Measurements from ENCODE around the gene TEAD1. TPM values are rescaled to one million over a fixed set of nuclear protein-coding genes. Genes with fewer than 3 reads are reported as not detected.

TEAD1 gene
- total and polyA plus RNA-seq, 2 donors (not counting 3 experiments of a cell fraction or from before 2014, with no cell fraction given) = 15.3 to 49.0 TPM

DNA sequence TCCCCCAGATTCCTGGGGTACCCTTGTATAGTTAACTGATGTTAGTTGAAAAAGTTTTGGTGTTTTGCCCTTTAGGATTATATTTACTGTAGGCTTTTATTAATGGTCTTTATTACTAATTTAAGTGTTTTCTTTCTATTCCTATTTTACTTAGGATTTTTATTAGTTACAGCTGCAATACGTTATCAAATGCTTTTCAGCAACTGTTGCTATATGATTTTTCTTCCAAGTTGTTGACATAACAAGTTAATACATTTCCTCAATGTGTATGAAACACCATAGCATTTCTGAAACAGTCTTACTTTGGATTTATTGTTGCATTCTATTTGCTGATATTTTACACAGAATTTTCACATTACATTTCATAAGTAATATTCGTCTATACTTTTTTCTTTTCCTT, 253.7 kb downstream of the TEAD1 start:
- TF ChIP-seq MYC (IDR thresholded peaks at IDR 0.05; ENCODE audit: low read depth, low read length) = no peak
- no peak for TF ChIP-seq FOS (IDR thresholded peaks at IDR 0.05; ENCODE audit: borderline replicate concordance, insufficient read depth, low read length)
- TF ChIP-seq EZH2 (IDR thresholded peaks at IDR 0.05; ENCODE audit: borderline replicate concordance, low read depth, low read length, severe bottlenecking) = no peak
- TF ChIP-seq GATA2 (IDR thresholded peaks at IDR 0.05; ENCODE audit: insufficient read depth, insufficient read length, low read depth, low read length) = no peak
- no peak for TF ChIP-seq POLR2A (IDR thresholded peaks at IDR 0.05; ENCODE audit: low read depth, low read length)
- no peak for TF ChIP-seq JUN (IDR thresholded peaks at IDR 0.05; ENCODE audit: borderline replicate concordance, insufficient read depth, insufficient read length, low read depth)
- TF ChIP-seq, protein P1, sequence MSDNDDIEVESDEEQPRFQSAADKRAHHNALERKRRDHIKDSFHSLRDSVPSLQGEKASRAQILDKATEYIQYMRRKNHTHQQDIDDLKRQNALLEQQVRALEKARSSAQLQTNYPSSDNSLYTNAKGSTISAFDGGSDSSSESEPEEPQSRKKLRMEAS (IDR thresholded peaks at IDR 0.05; ENCODE audit: insufficient read depth, insufficient read length) = no peak
- no peak for TF ChIP-seq POLR2AphosphoS5 (IDR thresholded peaks at IDR 0.05; ENCODE audit: insufficient read depth, low read depth, low read length)
- TF ChIP-seq, protein P2, sequence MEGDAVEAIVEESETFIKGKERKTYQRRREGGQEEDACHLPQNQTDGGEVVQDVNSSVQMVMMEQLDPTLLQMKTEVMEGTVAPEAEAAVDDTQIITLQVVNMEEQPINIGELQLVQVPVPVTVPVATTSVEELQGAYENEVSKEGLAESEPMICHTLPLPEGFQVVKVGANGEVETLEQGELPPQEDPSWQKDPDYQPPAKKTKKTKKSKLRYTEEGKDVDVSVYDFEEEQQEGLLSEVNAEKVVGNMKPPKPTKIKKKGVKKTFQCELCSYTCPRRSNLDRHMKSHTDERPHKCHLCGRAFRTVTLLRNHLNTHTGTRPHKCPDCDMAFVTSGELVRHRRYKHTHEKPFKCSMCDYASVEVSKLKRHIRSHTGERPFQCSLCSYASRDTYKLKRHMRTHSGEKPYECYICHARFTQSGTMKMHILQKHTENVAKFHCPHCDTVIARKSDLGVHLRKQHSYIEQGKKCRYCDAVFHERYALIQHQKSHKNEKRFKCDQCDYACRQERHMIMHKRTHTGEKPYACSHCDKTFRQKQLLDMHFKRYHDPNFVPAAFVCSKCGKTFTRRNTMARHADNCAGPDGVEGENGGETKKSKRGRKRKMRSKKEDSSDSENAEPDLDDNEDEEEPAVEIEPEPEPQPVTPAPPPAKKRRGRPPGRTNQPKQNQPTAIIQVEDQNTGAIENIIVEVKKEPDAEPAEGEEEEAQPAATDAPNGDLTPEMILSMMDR (IDR thresholded peaks at IDR 0.05; ENCODE audit: extremely low read depth in 1 of 2, insufficient read depth in 1 of 2, low read depth in 1 of 2, low read length in 2 of 2) = no peak
- H3K79me2 ChIP-seq (ENCODE audit: control insufficient read depth, insufficient read depth, low read length) = no peaks in the 10 kb centered on the region
- H3K4me1 ChIP-seq (ENCODE audit: control insufficient read depth, extremely low read depth, insufficient read depth, low read length) = no peaks in the 10 kb centered on the region
- no peak for FAIRE-seq
- H3K27me3 ChIP-seq (ENCODE audit: control insufficient read depth in 2 of 2, insufficient read depth in 2 of 2, low read length in 2 of 2) = no peaks in the 10 kb centered on the region
- H3K9me3 ChIP-seq (replicated peaks; ENCODE audit: control insufficient read depth, insufficient read depth, low read length) = no peaks in the 10 kb centered on the region
- CTCF ChIA-PET = no interaction called here
- dilution Hi-C loops (cut with MboI; ENCODE audit: extremely low pct_ligation_motif_present, low sequenced_read_pairs) (no loop called here), intact Hi-C loops (cut with micrococcal nuclease) (no loop called here)
- no peak overlapping the region for H3K4me2 ChIP-seq (ENCODE audit: insufficient read depth, low read length)
- H3K36me3 ChIP-seq (ENCODE audit: control insufficient read depth in 2 of 2, extremely low read depth in 1 of 2, insufficient read depth in 2 of 2, low read length in 2 of 2) = peaks cover 2 to 6% of the 10 kb centered on the region in 2 experiments
- H4K20me1 ChIP-seq (replicated peaks; ENCODE audit: control insufficient read depth, extremely low read depth, insufficient read depth, low read length) = no peaks in the 10 kb centered on the region
- no peak overlapping the region for H3K9ac ChIP-seq (replicated peaks; ENCODE audit: extremely low read depth, insufficient read depth, low read length)
- no peak overlapping the region for H2AFZ ChIP-seq (ENCODE audit: low read depth, low read length)
- no peak for DNase-seq (ENCODE audit: low read depth, low spot score)
- H3K27ac ChIP-seq (ENCODE audit: insufficient read depth, low read depth, low read length) = no peak overlapping the region
- no TSS peak for BruUV-seq (replicated peaks)
- no peaks in the 10 kb centered on the region for H3K9me1 ChIP-seq (replicated peaks; ENCODE audit: control insufficient read depth, extremely low read depth, insufficient read depth, low read length)
- POLR2A ChIA-PET = no interaction called here
- no peak overlapping the region for H3K4me3 ChIP-seq (replicated peaks in 1 of 3; ENCODE audit: insufficient read depth in 1 of 3, low read depth in 1 of 3, low read length in 3 of 3)
